ENCODE measurements around the gene NBPF1.
"Not testable (repeated sequence)": the region's sequence is repeated elsewhere in the genome, so short reads cannot be mapped to it uniquely, and the experiment has no call there.

The NBPF1 gene

GRCh38 chr1:16632044-16632850 is 18.9 kb upstream of the NBPF1 start:
- H3K4me3 ChIP-seq (ENCODE audit: control insufficient read depth in 1 of 7, extremely low read depth in 1 of 7, insufficient read depth in 4 of 7, low read depth in 2 of 7, low read length in 6 of 7); H3K27me3 ChIP-seq (replicated peaks in 2 of 5; ENCODE audit: control insufficient read depth in 4 of 5, insufficient read depth in 5 of 5, low read length in 4 of 5); H3K27ac ChIP-seq (ENCODE audit: insufficient read depth in 1 of 2, low read depth in 1 of 2, low read length in 2 of 2, poor library complexity in 1 of 2, severe bottlenecking in 2 of 2); DNase-seq; H3K9me3 ChIP-seq (ENCODE audit: control extremely low read depth in 1 of 5, control insufficient read depth in 4 of 5, insufficient read depth in 2 of 5, low read depth in 1 of 5, low read length in 4 of 5); POLR2A ChIA-PET; H3K4me1 ChIP-seq (ENCODE audit: control extremely low read depth in 1 of 4, control insufficient read depth in 4 of 4, insufficient read depth in 4 of 4, low read length in 3 of 4): not testable (repeated sequence)
- whole genome bisulfite sequencing (ENCODE audit: insufficient coverage), result 97% methylated on average over 14 of the region's 14 CpGs
- peaks cover 19 to 63% (median 43%) of the 10 kb centered on the region in 4 experiments for H3K36me3 ChIP-seq (ENCODE audit: control insufficient read depth in 4 of 4, insufficient read depth in 4 of 4, low read length in 3 of 4)
- CTCF ChIA-PET, result interaction anchor here (1.5 to 4.7 kb wide), 2 partner anchors 11 to 23 kb away, joined by 3 to 27 read pairs; no protein-coding TSS in a partner anchor

GRCh38 chr1:16631248-16632043 is 18.1 kb upstream of the NBPF1 start:
- Histone ChIP-seq H3K36me3 (ENCODE audit: control insufficient read depth in 4 of 4, insufficient read depth in 4 of 4, low read length in 3 of 4) (peaks cover 19 to 69% (median 46%) of the 10 kb centered on the region in 4 experiments), H3K27ac (ENCODE audit: insufficient read depth in 1 of 2, low read depth in 1 of 2, low read length in 2 of 2, poor library complexity in 1 of 2, severe bottlenecking in 2 of 2) (no peak overlapping the region), H3K27me3 (replicated peaks in 2 of 5; ENCODE audit: control insufficient read depth in 4 of 5, insufficient read depth in 5 of 5, low read length in 4 of 5) (no peaks in the 10 kb centered on the region), H3K4me1 (ENCODE audit: control extremely low read depth in 1 of 4, control insufficient read depth in 4 of 4, insufficient read depth in 4 of 4, low read length in 3 of 4) (peaks cover 0 to 5% (median 0%) of the 10 kb centered on the region in 4 experiments), H3K9me3 (ENCODE audit: control extremely low read depth in 1 of 5, control insufficient read depth in 4 of 5, insufficient read depth in 2 of 5, low read depth in 1 of 5, low read length in 4 of 5) (no peaks in the 10 kb centered on the region), H3K4me3 (ENCODE audit: control insufficient read depth in 1 of 7, extremely low read depth in 1 of 7, insufficient read depth in 4 of 7, low read depth in 2 of 7, low read length in 6 of 7) (no peak overlapping the region)
- ChIA-PET CTCF (interaction anchor here (1.8 to 4.7 kb wide), 3 partner anchors 9 to 13 kb away, joined by 3 to 27 read pairs (median 9); no protein-coding TSS in a partner anchor), POLR2A (no interaction called here)
- 93% methylated on average over 20 of the region's 20 CpGs for WGBS (ENCODE audit: insufficient coverage)
- DNase-seq, result no peak

GRCh38 chr1:16630661-16631247 is 17.4 kb upstream of the NBPF1 start:
- Histone ChIP-seq H3K4me1 (ENCODE audit: control extremely low read depth in 1 of 4, control insufficient read depth in 4 of 4, insufficient read depth in 4 of 4, low read length in 3 of 4) (peaks cover 0 to 5% (median 0%) of the 10 kb centered on the region in 4 experiments), H3K9me3 (ENCODE audit: control extremely low read depth in 1 of 5, control insufficient read depth in 4 of 5, insufficient read depth in 2 of 5, low read depth in 1 of 5, low read length in 4 of 5) (no peaks in the 10 kb centered on the region), H3K27ac (ENCODE audit: insufficient read depth in 1 of 2, low read depth in 1 of 2, low read length in 2 of 2, poor library complexity in 1 of 2, severe bottlenecking in 2 of 2) (no peak overlapping the region), H3K36me3 (ENCODE audit: control insufficient read depth in 4 of 4, insufficient read depth in 4 of 4, low read length in 3 of 4) (peaks cover 19 to 75% (median 52%) of the 10 kb centered on the region in 4 experiments), H3K4me3 (ENCODE audit: control insufficient read depth in 1 of 7, extremely low read depth in 1 of 7, insufficient read depth in 4 of 7, low read depth in 2 of 7, low read length in 6 of 7) (no peak overlapping the region), H3K27me3 (replicated peaks in 2 of 5; ENCODE audit: control insufficient read depth in 4 of 5, insufficient read depth in 5 of 5, low read length in 4 of 5) (no peaks in the 10 kb centered on the region)
- DNase-seq, result no peak
- WGBS (ENCODE audit: insufficient coverage), result 98% methylated on average over 36 of the region's 36 CpGs
- ChIA-PET CTCF (interaction anchor here (0.6 to 4.7 kb wide), 4 partner anchors 9 to 21 kb away, joined by 3 to 27 read pairs (median 6); no protein-coding TSS in a partner anchor), POLR2A (no interaction called here)

GRCh38 chr1:16629916-16630530 is 16.7 kb upstream of the NBPF1 start:
- H3K9me3 ChIP-seq (ENCODE audit: control extremely low read depth in 1 of 5, control insufficient read depth in 4 of 5, insufficient read depth in 2 of 5, low read depth in 1 of 5, low read length in 4 of 5); H3K4me3 ChIP-seq (ENCODE audit: control insufficient read depth in 1 of 7, extremely low read depth in 1 of 7, insufficient read depth in 4 of 7, low read depth in 2 of 7, low read length in 6 of 7); H3K4me1 ChIP-seq (ENCODE audit: control extremely low read depth in 1 of 4, control insufficient read depth in 4 of 4, insufficient read depth in 4 of 4, low read length in 3 of 4); H3K27ac ChIP-seq (ENCODE audit: insufficient read depth in 1 of 2, low read depth in 1 of 2, low read length in 2 of 2, poor library complexity in 1 of 2, severe bottlenecking in 2 of 2); H3K27me3 ChIP-seq (replicated peaks in 2 of 5; ENCODE audit: control insufficient read depth in 4 of 5, insufficient read depth in 5 of 5, low read length in 4 of 5); POLR2A ChIA-PET; DNase-seq: not testable (repeated sequence)
- CTCF ChIA-PET, result interaction anchor here (1.0 to 4.7 kb wide), 4 partner anchors 8 to 77 kb away, joined by 3 to 27 read pairs (median 6); no protein-coding TSS in a partner anchor
- peaks cover 17 to 81% (median 57%) of the 10 kb centered on the region in 4 experiments for H3K36me3 ChIP-seq (ENCODE audit: control insufficient read depth in 4 of 4, insufficient read depth in 4 of 4, low read length in 3 of 4)
- WGBS (ENCODE audit: insufficient coverage), result 96% methylated on average over 21 of the region's 21 CpGs

- Histone ChIP-seq H3K9me3 (ENCODE audit: control extremely low read depth in 1 of 5, control insufficient read depth in 4 of 5, insufficient read depth in 2 of 5, low read depth in 1 of 5, low read length in 4 of 5) (no peaks in the 10 kb centered on the region), H3K27me3 (replicated peaks in 2 of 5; ENCODE audit: control insufficient read depth in 4 of 5, insufficient read depth in 5 of 5, low read length in 4 of 5) (no peaks in the 10 kb centered on the region), H3K27ac (ENCODE audit: insufficient read depth in 1 of 2, low read depth in 1 of 2, low read length in 2 of 2, poor library complexity in 1 of 2, severe bottlenecking in 2 of 2) (no peak overlapping the region), H3K4me3 (ENCODE audit: control insufficient read depth in 1 of 7, extremely low read depth in 1 of 7, insufficient read depth in 4 of 7, low read depth in 2 of 7, low read length in 6 of 7) (no peak overlapping the region), H3K4me1 (ENCODE audit: control extremely low read depth in 1 of 4, control insufficient read depth in 4 of 4, insufficient read depth in 4 of 4, low read length in 3 of 4) (peaks cover 0 to 5% (median 0%) of the 10 kb centered on the region in 4 experiments), H3K36me3 (ENCODE audit: control insufficient read depth in 4 of 4, insufficient read depth in 4 of 4, low read length in 3 of 4) (peaks cover 13 to 82% (median 59%) of the 10 kb centered on the region in 4 experiments)
- DNase-seq, result no peak
- ChIA-PET POLR2A (interaction anchor here (1.5 kb wide), 1 partner anchor 10 kb away, joined by 4 read pairs; no protein-coding TSS in a partner anchor), CTCF (interaction anchor here (2.7 kb wide), 1 partner anchor 12 kb away, joined by 9 read pairs; no protein-coding TSS in a partner anchor)
- WGBS (ENCODE audit: insufficient coverage), result 89% methylated on average over 19 of the region's 19 CpGs
These were observed 15.2 kb upstream of the NBPF1 start for GRCh38 chr1:16628361-16629111.

- H3K27me3 ChIP-seq (replicated peaks in 2 of 5; ENCODE audit: control insufficient read depth in 4 of 5, insufficient read depth in 5 of 5, low read length in 4 of 5); DNase-seq; POLR2A ChIA-PET; H3K27ac ChIP-seq (ENCODE audit: insufficient read depth in 1 of 2, low read depth in 1 of 2, low read length in 2 of 2, poor library complexity in 1 of 2, severe bottlenecking in 2 of 2); H3K4me1 ChIP-seq (ENCODE audit: control extremely low read depth in 1 of 4, control insufficient read depth in 4 of 4, insufficient read depth in 4 of 4, low read length in 3 of 4); H3K9me3 ChIP-seq (ENCODE audit: control extremely low read depth in 1 of 5, control insufficient read depth in 4 of 5, insufficient read depth in 2 of 5, low read depth in 1 of 5, low read length in 4 of 5); H3K4me3 ChIP-seq (ENCODE audit: control insufficient read depth in 1 of 7, extremely low read depth in 1 of 7, insufficient read depth in 4 of 7, low read depth in 2 of 7, low read length in 6 of 7): not testable (repeated sequence)
- whole genome bisulfite sequencing (ENCODE audit: insufficient coverage), result 93% methylated on average over 14 of the region's 15 CpGs
- CTCF ChIA-PET, result interaction anchor here (0.6 to 7.1 kb wide), 10 partner anchors 8 to 82 kb away, joined by 3 to 104 read pairs (median 4); partner anchors contain the start of gene NBPF1
- peaks cover 9 to 83% (median 56%) of the 10 kb centered on the region in 4 experiments for H3K36me3 ChIP-seq (ENCODE audit: control insufficient read depth in 4 of 4, insufficient read depth in 4 of 4, low read length in 3 of 4)
These were observed 13.1 kb upstream of the NBPF1 start for GRCh38 chr1:16626409-16626983.
